ENCODE results near the gene CYP24A1.

DNA sequence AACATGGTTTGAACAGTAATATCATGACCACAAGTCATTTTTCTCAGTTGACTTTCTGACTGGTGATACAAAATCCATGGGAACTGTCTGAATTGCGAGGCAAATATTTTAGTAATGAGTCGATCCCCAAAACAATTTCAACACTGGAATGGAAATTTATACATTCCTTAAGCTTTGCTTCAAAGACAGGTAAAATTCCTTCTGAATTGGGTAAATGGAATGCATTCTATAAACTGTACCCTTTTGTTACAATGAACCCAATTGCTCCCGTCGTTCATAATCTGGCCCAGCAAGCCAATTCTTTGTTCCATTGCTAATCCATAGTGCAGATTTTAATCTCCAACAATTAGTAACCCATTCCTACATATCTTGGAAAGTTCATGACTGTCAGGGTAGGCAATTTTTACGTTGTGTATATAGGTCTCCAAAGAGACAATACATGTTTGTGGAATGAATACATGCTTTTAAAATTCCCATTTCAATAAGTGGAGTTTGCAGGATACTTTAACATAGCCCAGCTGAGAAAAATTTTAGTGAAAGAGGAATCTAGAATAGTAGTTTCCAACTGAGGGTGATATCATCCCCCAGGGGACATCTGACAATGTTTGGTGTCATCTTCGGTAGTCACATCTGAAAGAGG is 32.7 kb downstream of the CYP24A1 start:
- TF ChIP-seq, protein P1, sequence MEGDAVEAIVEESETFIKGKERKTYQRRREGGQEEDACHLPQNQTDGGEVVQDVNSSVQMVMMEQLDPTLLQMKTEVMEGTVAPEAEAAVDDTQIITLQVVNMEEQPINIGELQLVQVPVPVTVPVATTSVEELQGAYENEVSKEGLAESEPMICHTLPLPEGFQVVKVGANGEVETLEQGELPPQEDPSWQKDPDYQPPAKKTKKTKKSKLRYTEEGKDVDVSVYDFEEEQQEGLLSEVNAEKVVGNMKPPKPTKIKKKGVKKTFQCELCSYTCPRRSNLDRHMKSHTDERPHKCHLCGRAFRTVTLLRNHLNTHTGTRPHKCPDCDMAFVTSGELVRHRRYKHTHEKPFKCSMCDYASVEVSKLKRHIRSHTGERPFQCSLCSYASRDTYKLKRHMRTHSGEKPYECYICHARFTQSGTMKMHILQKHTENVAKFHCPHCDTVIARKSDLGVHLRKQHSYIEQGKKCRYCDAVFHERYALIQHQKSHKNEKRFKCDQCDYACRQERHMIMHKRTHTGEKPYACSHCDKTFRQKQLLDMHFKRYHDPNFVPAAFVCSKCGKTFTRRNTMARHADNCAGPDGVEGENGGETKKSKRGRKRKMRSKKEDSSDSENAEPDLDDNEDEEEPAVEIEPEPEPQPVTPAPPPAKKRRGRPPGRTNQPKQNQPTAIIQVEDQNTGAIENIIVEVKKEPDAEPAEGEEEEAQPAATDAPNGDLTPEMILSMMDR (IDR thresholded peaks at IDR 0.05; ENCODE audit: poor library complexity, severe bottlenecking): no peak
- TF ChIP-seq, protein P2, sequence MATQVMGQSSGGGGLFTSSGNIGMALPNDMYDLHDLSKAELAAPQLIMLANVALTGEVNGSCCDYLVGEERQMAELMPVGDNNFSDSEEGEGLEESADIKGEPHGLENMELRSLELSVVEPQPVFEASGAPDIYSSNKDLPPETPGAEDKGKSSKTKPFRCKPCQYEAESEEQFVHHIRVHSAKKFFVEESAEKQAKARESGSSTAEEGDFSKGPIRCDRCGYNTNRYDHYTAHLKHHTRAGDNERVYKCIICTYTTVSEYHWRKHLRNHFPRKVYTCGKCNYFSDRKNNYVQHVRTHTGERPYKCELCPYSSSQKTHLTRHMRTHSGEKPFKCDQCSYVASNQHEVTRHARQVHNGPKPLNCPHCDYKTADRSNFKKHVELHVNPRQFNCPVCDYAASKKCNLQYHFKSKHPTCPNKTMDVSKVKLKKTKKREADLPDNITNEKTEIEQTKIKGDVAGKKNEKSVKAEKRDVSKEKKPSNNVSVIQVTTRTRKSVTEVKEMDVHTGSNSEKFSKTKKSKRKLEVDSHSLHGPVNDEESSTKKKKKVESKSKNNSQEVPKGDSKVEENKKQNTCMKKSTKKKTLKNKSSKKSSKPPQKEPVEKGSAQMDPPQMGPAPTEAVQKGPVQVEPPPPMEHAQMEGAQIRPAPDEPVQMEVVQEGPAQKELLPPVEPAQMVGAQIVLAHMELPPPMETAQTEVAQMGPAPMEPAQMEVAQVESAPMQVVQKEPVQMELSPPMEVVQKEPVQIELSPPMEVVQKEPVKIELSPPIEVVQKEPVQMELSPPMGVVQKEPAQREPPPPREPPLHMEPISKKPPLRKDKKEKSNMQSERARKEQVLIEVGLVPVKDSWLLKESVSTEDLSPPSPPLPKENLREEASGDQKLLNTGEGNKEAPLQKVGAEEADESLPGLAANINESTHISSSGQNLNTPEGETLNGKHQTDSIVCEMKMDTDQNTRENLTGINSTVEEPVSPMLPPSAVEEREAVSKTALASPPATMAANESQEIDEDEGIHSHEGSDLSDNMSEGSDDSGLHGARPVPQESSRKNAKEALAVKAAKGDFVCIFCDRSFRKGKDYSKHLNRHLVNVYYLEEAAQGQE (IDR thresholded peaks at IDR 0.05; ENCODE audit: borderline replicate concordance): no peak
- TF ChIP-seq EZH2 (IDR thresholded peaks at IDR 0.05; ENCODE audit: borderline replicate concordance, insufficient read depth, low read length, poor library complexity, severe bottlenecking) (no peak), TAF1 (IDR thresholded peaks at IDR 0.05; ENCODE audit: low read depth) (no peak), POLR2AphosphoS5 (IDR thresholded peaks at IDR 0.05) (no peak)
